ENCODE results near the gene RAD50. TPM values are rescaled to one million over a fixed set of nuclear protein-coding genes. Genes with fewer than 3 reads are reported as not detected.

Gene RAD50
- total and polyA plus RNA-seq, 10 of the 15 experiments (the other 5 are each of a cell fraction or from before 2014, with no cell fraction given) = 12.8 to 68.6 (median 47.0) TPM

DNA sequence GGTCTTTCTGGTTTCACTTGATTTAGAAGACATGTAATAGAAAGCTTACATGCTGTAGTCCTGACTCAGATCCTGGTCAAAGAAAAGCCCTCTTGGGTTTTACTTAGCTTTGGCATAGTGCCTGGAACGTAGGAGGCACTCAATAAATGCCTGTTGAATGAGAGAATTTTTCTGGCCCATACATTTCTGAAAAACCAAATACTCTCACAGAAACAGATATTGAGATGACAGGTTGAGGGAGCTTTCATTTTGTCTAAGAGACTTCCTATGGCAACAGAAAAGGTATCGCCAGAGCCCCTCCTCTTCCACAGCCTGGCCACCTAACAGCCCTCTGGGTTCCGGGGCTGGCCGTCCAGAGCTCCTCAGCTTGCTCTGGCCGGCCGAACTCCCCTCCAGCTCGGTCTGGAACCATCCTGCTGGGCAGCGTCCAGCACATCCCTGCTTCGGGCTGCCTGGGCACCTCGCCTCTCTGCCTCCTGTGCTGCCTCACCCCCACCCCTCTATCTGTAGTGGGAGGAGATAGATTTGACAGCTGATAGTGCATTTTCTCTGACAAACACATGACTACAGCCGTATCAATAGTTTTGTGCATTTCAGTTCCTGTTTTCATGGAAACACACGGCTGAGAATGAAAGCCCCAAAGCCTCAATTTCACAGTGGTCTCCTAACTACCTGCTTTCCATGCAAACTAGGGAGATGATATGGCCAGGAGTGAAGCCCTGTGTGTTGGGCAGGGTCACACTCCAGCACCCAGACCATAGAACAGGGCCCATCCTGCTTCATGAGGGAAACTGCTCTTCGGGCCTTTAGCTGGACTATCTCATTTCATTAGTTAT is 118.1 kb downstream of the RAD50 start (continued):
- TF ChIP-seq NFXL1 (IDR thresholded peaks at IDR 0.05; ENCODE audit: borderline replicate concordance) (no peak), BACH1 (IDR thresholded peaks at IDR 0.05; ENCODE audit: borderline replicate concordance) (peak; percentile 52; the same call in 1 of the 2 replicates), NFIC (IDR thresholded peaks at IDR 0.05; ENCODE audit: low read depth, low read length) (peak; percentile 19; the same call in 1 of the 2 replicates), ZNF622 (IDR thresholded peaks at IDR 0.05) (no peak), FOXK2 (IDR thresholded peaks at IDR 0.05) (no peak; the same call in 1 of the 2 replicates), KDM1A (IDR thresholded peaks at IDR 0.05; ENCODE audit: borderline replicate concordance) (no peak), SPI1 (IDR thresholded peaks at IDR 0.05; ENCODE audit: borderline replicate concordance, insufficient read depth, low read depth, low read length) (peak; percentile 98), BCL11A (IDR thresholded peaks at IDR 0.05; ENCODE audit: low read depth, low read length) (peak; percentile 55; the same call in 1 of the 2 replicates), HDAC6 (IDR thresholded peaks at IDR 0.05; ENCODE audit: unreplicated experiment) (no peak), BHLHE40 (IDR thresholded peaks at IDR 0.05; ENCODE audit: borderline replicate concordance in 1 of 2, low read depth in 2 of 2, low read length in 1 of 2) (peak; percentile 81), IKZF2 (IDR thresholded peaks at IDR 0.05) (peak; percentile 96 to 97), SREBF1 (IDR thresholded peaks at IDR 0.05; ENCODE audit: low read length) (no peak), IKZF1 (conservative IDR thresholded peaks at IDR 0.05) (peak; percentile 92), GATAD2B (conservative IDR thresholded peaks at IDR 0.05; ENCODE audit: low read depth) (peak; percentile 83), JUND (IDR thresholded peaks at IDR 0.05; ENCODE audit: low read depth, low read length) (no peak), CREB1 (IDR thresholded peaks at IDR 0.05; ENCODE audit: low read depth) (no peak), RB1 (IDR thresholded peaks at IDR 0.05; ENCODE audit: borderline replicate concordance) (no peak), CREM (IDR thresholded peaks at IDR 0.05; ENCODE audit: low read depth) (0 out of 2 replicates have a peak, but pooled peaks have one; percentile 29), ZNF217 (IDR thresholded peaks at IDR 0.05) (no peak), MTA2 (IDR thresholded peaks at IDR 0.05; ENCODE audit: low read depth) (peak; percentile 85), ETV6 (conservative IDR thresholded peaks at IDR 0.05 in 1 of 2, IDR thresholded peaks at IDR 0.05 in 1 of 2; ENCODE audit: borderline replicate concordance in 1 of 2, low read depth in 1 of 2) (no peak; a peak in 1 of 4 replicates), WRNIP1 (IDR thresholded peaks at IDR 0.05; ENCODE audit: borderline replicate concordance, low read depth, low read length) (no peak), SREBF2 (IDR thresholded peaks at IDR 0.05; ENCODE audit: low read length) (no peak), SIN3A (IDR thresholded peaks at IDR 0.05; ENCODE audit: low read depth, low read length) (0 out of 2 replicates have a peak, but pooled peaks have one; percentile 70)
- TF ChIP-seq, protein P1, sequence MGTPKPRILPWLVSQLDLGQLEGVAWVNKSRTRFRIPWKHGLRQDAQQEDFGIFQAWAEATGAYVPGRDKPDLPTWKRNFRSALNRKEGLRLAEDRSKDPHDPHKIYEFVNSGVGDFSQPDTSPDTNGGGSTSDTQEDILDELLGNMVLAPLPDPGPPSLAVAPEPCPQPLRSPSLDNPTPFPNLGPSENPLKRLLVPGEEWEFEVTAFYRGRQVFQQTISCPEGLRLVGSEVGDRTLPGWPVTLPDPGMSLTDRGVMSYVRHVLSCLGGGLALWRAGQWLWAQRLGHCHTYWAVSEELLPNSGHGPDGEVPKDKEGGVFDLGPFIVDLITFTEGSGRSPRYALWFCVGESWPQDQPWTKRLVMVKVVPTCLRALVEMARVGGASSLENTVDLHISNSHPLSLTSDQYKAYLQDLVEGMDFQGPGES (IDR thresholded peaks at IDR 0.05) = no peak
- TF ChIP-seq, protein P2, sequence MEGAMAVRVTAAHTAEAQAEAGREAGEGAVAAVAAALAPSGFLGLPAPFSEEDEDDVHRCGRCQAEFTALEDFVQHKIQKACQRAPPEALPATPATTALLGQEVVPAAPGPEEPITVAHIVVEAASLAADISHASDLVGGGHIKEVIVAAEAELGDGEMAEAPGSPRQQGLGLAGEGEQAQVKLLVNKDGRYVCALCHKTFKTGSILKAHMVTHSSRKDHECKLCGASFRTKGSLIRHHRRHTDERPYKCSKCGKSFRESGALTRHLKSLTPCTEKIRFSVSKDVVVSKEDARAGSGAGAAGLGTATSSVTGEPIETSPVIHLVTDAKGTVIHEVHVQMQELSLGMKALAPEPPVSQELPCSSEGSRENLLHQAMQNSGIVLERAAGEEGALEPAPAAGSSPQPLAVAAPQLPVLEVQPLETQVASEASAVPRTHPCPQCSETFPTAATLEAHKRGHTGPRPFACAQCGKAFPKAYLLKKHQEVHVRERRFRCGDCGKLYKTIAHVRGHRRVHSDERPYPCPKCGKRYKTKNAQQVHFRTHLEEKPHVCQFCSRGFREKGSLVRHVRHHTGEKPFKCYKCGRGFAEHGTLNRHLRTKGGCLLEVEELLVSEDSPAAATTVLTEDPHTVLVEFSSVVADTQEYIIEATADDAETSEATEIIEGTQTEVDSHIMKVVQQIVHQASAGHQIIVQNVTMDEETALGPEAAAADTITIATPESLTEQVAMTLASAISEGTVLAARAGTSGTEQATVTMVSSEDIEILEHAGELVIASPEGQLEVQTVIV (IDR thresholded peaks at IDR 0.05; ENCODE audit: borderline replicate concordance, partially characterized antibody) = no peak
- TF ChIP-seq, protein P3, sequence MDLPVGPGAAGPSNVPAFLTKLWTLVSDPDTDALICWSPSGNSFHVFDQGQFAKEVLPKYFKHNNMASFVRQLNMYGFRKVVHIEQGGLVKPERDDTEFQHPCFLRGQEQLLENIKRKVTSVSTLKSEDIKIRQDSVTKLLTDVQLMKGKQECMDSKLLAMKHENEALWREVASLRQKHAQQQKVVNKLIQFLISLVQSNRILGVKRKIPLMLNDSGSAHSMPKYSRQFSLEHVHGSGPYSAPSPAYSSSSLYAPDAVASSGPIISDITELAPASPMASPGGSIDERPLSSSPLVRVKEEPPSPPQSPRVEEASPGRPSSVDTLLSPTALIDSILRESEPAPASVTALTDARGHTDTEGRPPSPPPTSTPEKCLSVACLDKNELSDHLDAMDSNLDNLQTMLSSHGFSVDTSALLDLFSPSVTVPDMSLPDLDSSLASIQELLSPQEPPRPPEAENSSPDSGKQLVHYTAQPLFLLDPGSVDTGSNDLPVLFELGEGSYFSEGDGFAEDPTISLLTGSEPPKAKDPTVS (IDR thresholded peaks at IDR 0.05; ENCODE audit: low read depth, low read length) = no peak

Data from GM12878 (cell line).